Transverse colon (tissue), 4 donors: ENCODE measurements around the gene FAM229A. TPM values are rescaled to one million over a fixed set of nuclear protein-coding genes. Genes with fewer than 3 reads are reported as not detected.

ENCODE experiments used
- DNase-seq: peaks from one replicate; pipeline ENCODE4 v3.0.0-alpha.2; 2019
- H3K27ac ChIP-seq, 4 donors: fragments of 200-600 bp; sonication (generic); 2 replicates each; pipeline ENCODE4 v1.5.1; 2016 to 2018; ENCODE audit warnings: inconsistent platforms in 4 of 4
- H3K27me3 ChIP-seq: fragments of 200-600 bp; sonication (generic); 2 replicates; pipeline ENCODE4 v1.5.1; 2017; ENCODE audit warnings: inconsistent platforms
- H3K36me3 ChIP-seq, 4 donors: fragments of 200-600 bp; sonication (generic); 2 replicates each; pipeline ENCODE4 v1.5.1; 2017 to 2019; ENCODE audit warnings: inconsistent platforms in 4 of 4
- H3K4me1 ChIP-seq, 4 donors: fragments of 200-600 bp; sonication (generic); 2 replicates each; pipeline ENCODE4 v1.5.1; 2017 to 2020; ENCODE audit warnings: inconsistent platforms in 4 of 4
- H3K4me3 ChIP-seq, 4 donors: fragments of 200-600 bp; sonication (generic); 1 replicate in 1 of 4; 2 replicates in 3 of 4; pipeline versions ENCODE4 v1.5.1 to v1.6.1; 2017 to 2019; ENCODE audit warnings: inconsistent platforms in 4 of 4
- H3K9me3 ChIP-seq, 2 donors: fragments of 200-600 bp; sonication (generic); 2 replicates each; pipeline ENCODE4 v1.5.1; 2017 to 2019; ENCODE audit warnings: inconsistent platforms in 2 of 2
- EP300 ChIP-seq: sonication (generic); formaldehyde crosslinking; IDR thresholded peaks from one replicate; pipeline ENCODE4 v1.6.1; 2017; ENCODE audit warnings: antibody characterized with exemption, low read depth
- POLR2A ChIP-seq: fragments of 450-650 bp; IDR thresholded peaks from one replicate; pipeline ENCODE4 v1.6.1; 2016; ENCODE audit warnings: antibody characterized with exemption, mild to moderate bottlenecking, moderate library complexity
- POLR2AphosphoS5 ChIP-seq, 3 donors: sonication (generic); formaldehyde crosslinking; IDR thresholded peaks; one replicate each; pipeline ENCODE4 v1.6.1; 2016; ENCODE audit warnings: antibody characterized with exemption in 3 of 3
- WGBS, 2 donors: methylation state at CpG; one replicate each; pipeline ENCODE4 v1.1.5; 2018; ENCODE audit warnings: low coverage in 1 of 2; 5-methylcytosine and 5-hydroxymethylcytosine counted together
- in situ Hi-C, 4 donors: fragments of 200-750 bp; cut with MboI; loops; one replicate each; pipeline versions ENCODE4 v1.15.0 to v1.15.1; 2017; ENCODE audit warnings: low sequenced_read_pairs in 3 of 4, low pct_ligation_motif_present in 1 of 4, low pct_unique_long_range_greater_than_20kb in 1 of 4
- intact Hi-C: fragments of 100-400 bp; cut with DNase I; formaldehyde crosslinking; loops from one replicate; pipeline ENCODE4 v1.15.1; 2023; ENCODE audit warnings: low total_unique reads
- total RNA-seq, 4 donors: library from RNA; depleted of rRNA; stranded (reverse); fragments of >200 nt; gene quantifications; one replicate each; pipeline ENCODE4 v1.1.0, GENCODE V29; 2016
- TF ChIP-seq, protein P1 (sequence below), 5 experiments: fragments of 200-600 bp in 3 of 5; fragments of 450-650 bp in 2 of 5; sonication (generic) in 3 of 5; IDR thresholded peaks; 1 replicate in 2 of 5; 2 replicates in 3 of 5; pipeline ENCODE4 v1.5.1; 2016 to 2017; ENCODE audit warnings: antibody characterized with exemption in 5 of 5, inconsistent platforms in 3 of 5, mild to moderate bottlenecking in 2 of 5, moderate library complexity in 1 of 5

FAM229A gene
- total RNA-seq, 4 donors from 2014 or later = 12.1 to 59.1 (median 21.1) TPM

DNA sequence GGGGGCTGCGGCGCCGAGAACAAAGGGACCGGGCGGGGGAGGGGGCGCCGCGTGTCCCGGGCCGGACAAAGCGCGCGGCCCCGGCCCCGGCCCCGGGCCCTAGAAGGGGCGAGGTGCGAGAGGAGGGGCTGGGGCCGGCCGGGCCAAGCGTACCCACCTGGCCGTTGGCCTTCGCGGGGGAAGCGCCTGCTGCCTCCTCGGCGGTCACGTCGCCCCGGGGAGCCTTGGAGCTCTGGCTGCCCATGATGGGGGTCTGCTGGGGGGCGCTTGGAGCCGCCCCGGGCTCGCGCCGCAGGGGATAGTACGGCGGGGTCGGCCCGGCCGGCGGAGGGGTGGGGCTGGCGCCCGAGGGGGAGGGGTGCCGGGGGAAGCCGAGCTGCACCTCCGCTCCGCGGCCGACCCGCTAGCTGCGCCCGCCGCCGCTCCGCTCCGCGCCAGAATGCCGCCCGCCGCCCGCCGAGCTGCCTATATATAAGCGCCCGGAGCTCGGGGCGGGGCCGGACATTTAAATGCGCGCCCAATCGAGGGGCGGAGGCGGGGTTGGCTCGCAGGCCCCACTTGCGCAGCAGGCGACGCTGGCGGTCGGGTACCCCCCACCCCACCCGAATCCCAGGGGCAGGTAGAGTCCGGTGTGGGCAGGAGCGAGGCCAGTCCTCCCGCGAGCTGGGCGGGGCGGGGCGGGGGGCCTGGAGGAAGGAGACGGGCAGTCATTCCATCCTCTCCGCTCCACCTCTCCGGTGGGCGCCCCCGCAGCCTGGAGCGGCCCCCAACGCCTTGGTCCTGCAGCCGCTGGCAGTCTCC lies 26.3 kb downstream of the FAM229A start, which contains the start of gene MARCKSL1:
MARCKSL1 (minus strand) TSS at position 444 of the 801 bp plus-strand sequence; CDS start at position 244, 200 bp downstream.
- in situ Hi-C loops = no loop called here
- intact Hi-C loops = no loop called here
- 3% methylated on average over 46 of the region's 95 CpGs; no CpG with 5 or more reads in 1 of the 2 donors for WGBS, 2 donors

DNA sequence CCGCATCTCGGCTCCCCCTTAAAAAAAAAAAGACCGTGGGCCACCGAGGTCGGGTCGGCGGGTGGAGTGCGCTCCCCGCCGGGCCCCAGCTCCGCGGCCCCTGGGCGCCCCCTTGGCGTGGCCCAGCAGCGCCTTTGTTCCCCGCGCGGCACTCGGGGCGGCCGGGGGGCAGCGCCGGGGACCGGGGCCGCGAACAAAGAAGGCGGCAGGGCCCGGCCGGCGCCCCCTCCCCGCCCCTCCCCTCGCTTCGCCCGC lies 26.8 kb downstream of the FAM229A start:
- intact Hi-C loops (no loop called here), in situ Hi-C loops (no loop called here)
- Histone ChIP-seq H3K4me1 (peaks cover 16 to 61% (median 43%) of the 10 kb centered on the region in 4 donors), H3K36me3 (peaks cover 0 to 15% (median 4%) of the 10 kb centered on the region in 4 donors), H3K27ac (peak overlapping the region; percentile 84 to 91 (median 86)), H3K27me3 (no peaks in the 10 kb centered on the region), H3K4me3 (peak overlapping the region; percentile 87 to 93 (median 90)), H3K9me3 (no peaks in the 10 kb centered on the region)
- TF ChIP-seq, protein P1, sequence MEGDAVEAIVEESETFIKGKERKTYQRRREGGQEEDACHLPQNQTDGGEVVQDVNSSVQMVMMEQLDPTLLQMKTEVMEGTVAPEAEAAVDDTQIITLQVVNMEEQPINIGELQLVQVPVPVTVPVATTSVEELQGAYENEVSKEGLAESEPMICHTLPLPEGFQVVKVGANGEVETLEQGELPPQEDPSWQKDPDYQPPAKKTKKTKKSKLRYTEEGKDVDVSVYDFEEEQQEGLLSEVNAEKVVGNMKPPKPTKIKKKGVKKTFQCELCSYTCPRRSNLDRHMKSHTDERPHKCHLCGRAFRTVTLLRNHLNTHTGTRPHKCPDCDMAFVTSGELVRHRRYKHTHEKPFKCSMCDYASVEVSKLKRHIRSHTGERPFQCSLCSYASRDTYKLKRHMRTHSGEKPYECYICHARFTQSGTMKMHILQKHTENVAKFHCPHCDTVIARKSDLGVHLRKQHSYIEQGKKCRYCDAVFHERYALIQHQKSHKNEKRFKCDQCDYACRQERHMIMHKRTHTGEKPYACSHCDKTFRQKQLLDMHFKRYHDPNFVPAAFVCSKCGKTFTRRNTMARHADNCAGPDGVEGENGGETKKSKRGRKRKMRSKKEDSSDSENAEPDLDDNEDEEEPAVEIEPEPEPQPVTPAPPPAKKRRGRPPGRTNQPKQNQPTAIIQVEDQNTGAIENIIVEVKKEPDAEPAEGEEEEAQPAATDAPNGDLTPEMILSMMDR (IDR thresholded peaks at IDR 0.05) = no peak
- TF ChIP-seq POLR2A = no peak
- TF ChIP-seq EP300 = no peak
- no peak for TF ChIP-seq POLR2AphosphoS5 (IDR thresholded peaks at IDR 0.05)
- 0% methylated on average over 6 of the region's 34 CpGs; no CpG with 5 or more reads in 1 of the 2 donors for WGBS, 2 donors
- no peak for DNase-seq

More for the DNA sequence above, 26.3 kb downstream of the FAM229A start, which contains the start of gene MARCKSL1:
- peaks cover 16 to 61% (median 43%) of the 10 kb centered on the region in 4 donors for H3K4me1 ChIP-seq
- DNase-seq = peak; percentile 88
- no peaks in the 10 kb centered on the region for H3K9me3 ChIP-seq
- H3K27ac ChIP-seq = peak within 1 kb of the TSS; percentile 84 to 91 (median 86)
- no peaks in the 10 kb centered on the region for H3K27me3 ChIP-seq
- peak; percentile 84 to 97 (median 97) for TF ChIP-seq POLR2AphosphoS5 (IDR thresholded peaks at IDR 0.05)
- peak; percentile 89 for TF ChIP-seq POLR2A
- TF ChIP-seq, protein P1 (IDR thresholded peaks at IDR 0.05) = no peak
- TF ChIP-seq EP300 = no peak
- peak within 1 kb of the TSS; percentile 87 to 93 (median 90) for H3K4me3 ChIP-seq
- H3K36me3 ChIP-seq = peaks cover 0 to 11% (median 4%) of the 10 kb centered on the region in 4 donors

DNA sequence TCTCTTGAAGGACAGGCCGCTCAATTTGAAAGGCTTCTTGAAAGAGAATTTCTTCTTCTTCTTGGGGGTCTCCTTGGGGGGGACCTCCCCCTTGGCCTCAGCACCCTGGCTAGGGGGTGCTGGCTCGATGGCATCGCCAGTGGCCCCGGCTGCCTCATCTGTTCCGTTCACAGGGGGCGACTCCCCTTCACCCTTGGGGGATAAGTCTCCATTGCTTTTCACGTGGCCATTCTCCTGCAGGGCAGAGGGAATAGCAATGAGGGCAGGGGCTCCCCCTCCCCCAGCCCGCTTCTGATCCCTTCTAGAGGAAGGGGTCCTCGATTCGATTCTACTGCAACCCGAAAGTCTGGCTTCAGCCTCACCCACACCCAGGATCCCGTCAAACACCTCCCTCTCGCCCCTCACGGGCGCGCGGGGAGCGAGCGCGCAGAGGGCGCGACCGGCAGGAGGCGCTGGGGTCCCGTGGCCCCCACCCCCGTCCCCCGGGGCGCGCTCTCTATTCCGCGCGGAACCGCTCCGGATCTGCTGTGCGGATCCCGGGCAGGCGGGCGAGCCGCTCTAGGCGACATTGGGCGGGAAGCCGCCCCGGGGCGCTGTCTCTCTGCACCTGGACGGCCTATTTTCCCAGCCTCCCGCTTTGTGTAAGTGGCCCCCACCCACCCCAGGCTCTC lies 27.3 kb downstream of the FAM229A start:
- H3K27ac ChIP-seq = peak overlapping the region; percentile 84 to 91 (median 86)
- DNase-seq = peak; percentile 65
- no peaks in the 10 kb centered on the region for H3K9me3 ChIP-seq
- H3K36me3 ChIP-seq = peaks cover 0 to 15% (median 4%) of the 10 kb centered on the region in 4 donors
- H3K4me1 ChIP-seq = peaks cover 16 to 61% (median 43%) of the 10 kb centered on the region in 4 donors
- intact Hi-C loops = no loop called here
- no peaks in the 10 kb centered on the region for H3K27me3 ChIP-seq
- in situ Hi-C loops = no loop called here
- TF ChIP-seq POLR2AphosphoS5 (IDR thresholded peaks at IDR 0.05) (peak in 1 of 3 donors; percentile 22), POLR2A (no peak)
- TF ChIP-seq, protein P1 (IDR thresholded peaks at IDR 0.05) = peak; percentile 58 to 83 (median 77)
- 2% methylated on average over 45 of the region's 46 CpGs; no CpG with 5 or more reads in 1 of the 2 donors for WGBS, 2 donors
- H3K4me3 ChIP-seq = peak overlapping the region; percentile 87 to 93 (median 90)

DNA sequence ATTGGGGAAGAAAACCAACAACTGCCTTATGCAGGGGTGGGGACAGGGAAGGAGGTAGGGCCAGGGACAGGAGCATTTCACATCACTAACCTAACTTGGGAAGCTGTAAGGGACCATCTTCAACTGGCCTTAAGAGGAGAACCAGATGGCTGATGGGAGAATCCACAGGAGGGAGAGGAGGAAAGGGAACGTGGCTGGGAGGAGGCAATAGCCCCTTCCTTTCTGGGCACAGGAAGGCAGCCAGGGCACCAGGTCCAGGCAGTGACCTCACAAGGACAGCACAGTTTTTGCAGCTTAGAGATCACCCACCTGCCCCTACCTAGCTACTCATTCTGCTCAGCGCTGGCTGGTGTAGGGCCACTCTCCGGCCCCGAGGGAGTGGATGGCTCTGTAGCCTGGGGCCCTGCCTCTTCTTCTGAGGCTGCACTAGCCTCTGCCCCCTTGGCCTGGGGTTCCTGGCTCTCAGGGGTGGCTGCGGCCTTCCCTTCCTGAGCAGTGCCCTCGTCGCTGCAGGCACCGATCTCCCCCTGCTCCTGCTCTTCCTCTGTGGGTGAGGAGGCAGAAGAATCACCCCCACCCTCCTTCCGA lies 27.9 kb downstream of the FAM229A start:
- H3K36me3 ChIP-seq = peaks cover 0 to 15% (median 5%) of the 10 kb centered on the region in 4 donors
- DNase-seq = peak; percentile 15

More for the DNA sequence above, 27.9 kb downstream of the FAM229A start:
- in situ Hi-C loops (no loop called here), intact Hi-C loops (no loop called here)
- peaks cover 16 to 61% (median 43%) of the 10 kb centered on the region in 4 donors for H3K4me1 ChIP-seq
- WGBS, 2 donors = 46% methylated on average over 9 of the region's 9 CpGs; no CpG with 5 or more reads in 1 of the 2 donors
- TF ChIP-seq, protein P1 (IDR thresholded peaks at IDR 0.05) = no peak
- TF ChIP-seq POLR2A = no peak
- TF ChIP-seq EP300 = no peak
- no peak for TF ChIP-seq POLR2AphosphoS5 (IDR thresholded peaks at IDR 0.05)
- H3K4me3 ChIP-seq = peak overlapping the region in 3 of 4 donors; percentile 87 to 90 (median 89)
- no peaks in the 10 kb centered on the region for H3K27me3 ChIP-seq
- H3K9me3 ChIP-seq = no peaks in the 10 kb centered on the region
- H3K27ac ChIP-seq = peak overlapping the region; percentile 84 to 91 (median 86)
